GM21717 (cell line): Measurements from ENCODE around the gene TMEM132D.

Experiments
- ATAC-seq: cut with Tn5 transposase; IDR thresholded peaks from one replicate; pipeline ENCODE4 v1.9.1; 2021; ENCODE audit warnings: mild to moderate bottlenecking, moderate library complexity; ENCODE audit not compliant: unreplicated experiment

TMEM132D gene

DNA sequence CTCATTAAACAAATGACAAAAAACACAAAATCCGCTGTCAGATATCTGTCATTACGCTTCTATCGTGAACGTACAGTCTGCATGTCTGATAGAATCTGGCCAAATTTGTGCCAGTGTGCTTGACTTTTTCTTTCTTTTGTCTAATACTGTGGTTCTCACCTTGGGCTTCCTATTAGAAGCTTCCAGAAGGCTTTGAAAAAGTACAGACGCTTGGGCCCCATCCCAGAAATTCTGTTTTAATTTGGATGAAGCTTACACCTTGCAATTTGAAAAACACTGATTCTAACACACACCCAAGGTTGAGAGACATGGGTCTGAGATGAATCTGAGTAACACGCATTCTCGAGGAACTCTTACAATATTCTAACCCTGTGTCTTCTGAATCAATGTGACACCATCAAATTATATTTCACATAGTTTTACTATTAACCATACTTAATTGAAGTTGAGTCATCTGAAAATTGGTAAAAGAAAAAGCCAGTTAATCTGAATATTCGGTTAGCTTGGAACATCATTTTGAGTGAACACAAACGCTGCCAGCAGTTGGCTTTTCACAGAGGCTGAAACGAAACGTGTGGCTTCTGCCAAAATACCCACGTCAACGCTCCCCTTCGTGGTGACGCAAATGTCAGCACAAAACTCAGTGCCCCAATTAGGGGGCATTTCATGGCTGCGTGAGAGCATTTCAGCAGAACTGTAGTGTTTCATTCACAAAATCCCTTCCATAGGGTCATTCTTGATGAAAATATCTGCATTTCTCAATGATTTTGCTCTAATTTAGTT is 420.5 kb downstream of the TMEM132D start:
- no peak for ATAC-seq

DNA sequence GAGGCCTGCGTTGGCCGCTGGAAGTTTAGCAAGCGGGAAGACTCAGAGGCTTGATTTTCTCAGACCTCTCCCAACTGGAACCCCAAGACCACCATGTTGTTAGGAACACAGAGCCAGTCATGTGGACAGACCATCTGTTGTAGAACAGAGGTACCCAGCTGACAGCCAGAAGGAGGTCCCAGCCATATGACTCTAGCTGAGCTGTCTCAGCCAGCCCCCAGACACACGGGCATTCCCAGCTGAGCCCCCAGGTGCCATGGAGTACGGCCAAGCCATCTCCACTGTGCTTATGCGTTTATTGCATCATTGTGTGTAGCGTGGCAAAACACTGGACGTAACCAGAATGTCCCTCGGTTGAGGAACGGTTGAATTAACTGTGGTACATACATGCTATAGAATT is 421.9 kb downstream of the TMEM132D start:
- ATAC-seq, result no peak

DNA sequence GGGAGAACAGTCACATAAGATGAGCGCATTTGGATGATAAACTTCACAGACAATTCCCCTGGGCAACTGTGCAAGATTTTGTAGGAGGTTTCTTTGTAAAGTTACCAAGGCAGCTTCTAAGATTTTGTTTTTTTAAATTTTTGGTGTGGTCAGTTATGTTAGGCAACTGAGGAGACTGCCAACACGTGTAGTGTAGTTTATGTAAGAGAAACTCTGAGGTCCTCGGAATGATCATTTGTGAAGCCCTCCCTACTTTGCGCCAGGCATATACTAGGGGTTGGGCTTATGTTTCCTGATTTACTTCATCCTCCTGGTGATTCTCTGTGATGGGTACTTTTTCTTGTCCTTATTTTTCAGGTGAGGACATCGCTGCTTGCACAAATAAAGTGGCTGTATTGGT is 433.6 kb downstream of the TMEM132D start:
- ATAC-seq, result no peak

DNA sequence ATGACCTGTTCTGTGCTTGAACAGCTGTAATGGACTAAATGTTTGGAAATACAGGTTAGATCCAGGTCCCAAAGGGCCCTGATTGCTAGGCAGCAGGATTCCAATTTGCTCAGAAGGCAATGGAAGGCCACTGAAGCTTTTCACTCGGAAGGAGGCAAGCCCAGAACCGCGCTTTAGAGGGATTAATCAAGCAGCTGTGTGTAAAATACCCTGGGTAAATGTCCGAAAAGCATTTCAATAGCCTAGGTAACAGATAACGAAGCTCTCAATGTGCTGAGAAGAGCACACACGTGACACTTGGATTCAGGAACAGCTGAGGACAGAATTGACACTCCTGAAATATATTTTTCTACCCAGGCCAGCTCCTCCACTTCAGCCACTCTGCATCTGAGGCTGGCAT is 436.1 kb downstream of the TMEM132D start:
- ATAC-seq, result no peak

DNA sequence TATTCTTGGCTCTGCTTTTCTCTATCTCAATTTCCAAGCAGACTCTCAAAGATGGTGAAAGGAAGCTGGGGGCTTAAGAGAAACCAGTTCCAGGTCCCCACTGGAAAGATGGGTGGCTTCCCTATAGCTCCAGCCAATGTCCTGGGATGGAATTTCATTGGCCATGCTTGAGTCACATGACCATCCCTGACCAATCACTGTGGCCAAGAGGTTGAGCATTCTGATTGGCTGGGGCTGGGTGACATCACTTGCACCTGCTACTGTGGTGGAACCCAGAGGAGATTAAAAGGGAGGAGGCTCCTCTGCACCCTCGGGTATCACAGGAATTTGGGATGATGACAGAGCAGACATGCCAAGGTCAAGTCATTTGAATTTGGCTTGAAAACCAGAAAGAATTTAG is 436.5 kb downstream of the TMEM132D start:
- no peak for ATAC-seq

DNA sequence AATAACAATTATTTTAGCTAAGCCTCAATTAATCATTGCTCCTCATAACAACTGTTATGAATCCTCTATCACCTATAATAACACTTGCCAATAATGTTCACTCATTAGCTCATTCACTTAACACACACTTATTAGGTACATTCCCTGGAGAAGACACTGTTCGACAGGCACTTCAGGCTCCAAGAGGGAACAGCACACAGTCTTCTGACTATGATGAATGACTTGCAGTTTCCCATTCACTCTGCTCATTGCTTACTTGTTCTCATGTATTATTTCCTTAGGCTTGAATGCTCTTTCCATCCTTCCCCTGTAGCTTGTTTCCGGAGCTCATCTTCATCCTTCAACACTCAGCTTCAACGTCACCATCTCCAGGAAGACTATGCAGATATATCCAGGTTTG is 437.3 kb downstream of the TMEM132D start:
- no peak for ATAC-seq

DNA sequence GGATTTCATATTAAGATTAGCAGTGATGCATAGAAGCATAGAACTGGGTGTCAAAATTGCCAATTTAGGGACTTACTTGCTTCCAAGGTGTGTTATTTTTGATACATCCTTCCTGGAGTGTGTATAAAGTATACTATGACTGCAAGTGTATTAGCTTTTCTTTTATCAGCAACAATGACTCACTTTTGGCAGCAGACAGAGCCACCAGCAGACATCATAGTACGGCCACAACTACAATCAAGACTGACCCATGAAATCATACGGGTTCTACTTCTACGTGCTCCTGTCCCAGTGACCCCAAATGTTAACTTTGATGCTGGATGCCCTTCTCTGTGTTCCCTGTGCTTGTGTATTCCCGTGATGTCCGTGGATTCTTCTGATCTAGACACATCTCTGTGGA is 443.9 kb downstream of the TMEM132D start:
- ATAC-seq, result no peak

DNA sequence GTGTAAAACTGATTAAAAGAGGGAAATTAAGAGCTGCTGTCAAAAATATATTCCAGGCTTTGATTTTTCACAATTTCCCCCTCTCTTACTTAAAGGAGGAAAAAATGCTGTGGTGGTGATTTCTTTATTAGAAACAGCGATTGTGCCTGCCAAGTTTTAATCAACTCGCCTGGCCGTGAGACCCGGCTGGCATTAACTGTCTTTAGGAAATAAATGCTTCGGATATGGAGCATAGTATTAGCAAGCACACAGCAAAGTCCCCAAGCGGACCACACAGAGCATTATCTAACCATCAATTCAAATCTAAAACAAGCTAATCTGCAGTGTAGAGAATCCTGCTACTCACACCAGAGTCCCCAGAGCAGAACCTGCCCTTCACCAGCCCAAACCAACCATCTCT is 457.1 kb downstream of the TMEM132D start:
- ATAC-seq, result no peak

DNA sequence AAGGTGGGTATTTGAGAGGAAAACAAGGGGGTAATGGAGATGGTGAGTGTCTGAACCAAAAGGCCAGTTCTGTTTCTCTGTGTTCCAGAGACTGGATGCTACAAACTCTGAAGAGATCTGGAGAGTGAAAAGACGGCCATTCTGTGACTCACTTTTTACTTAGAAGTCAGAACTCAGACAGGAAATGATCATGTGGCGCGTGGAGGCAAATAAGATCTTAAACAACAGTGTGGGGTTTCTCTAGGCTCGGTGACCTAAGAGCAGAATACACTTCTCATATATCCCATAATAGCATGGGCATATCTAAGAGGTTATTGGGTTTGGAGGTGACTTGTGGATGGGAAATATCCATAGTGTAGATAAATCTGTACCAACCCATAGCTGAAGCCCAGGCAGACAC is 463.5 kb downstream of the TMEM132D start:
- no peak for ATAC-seq

DNA sequence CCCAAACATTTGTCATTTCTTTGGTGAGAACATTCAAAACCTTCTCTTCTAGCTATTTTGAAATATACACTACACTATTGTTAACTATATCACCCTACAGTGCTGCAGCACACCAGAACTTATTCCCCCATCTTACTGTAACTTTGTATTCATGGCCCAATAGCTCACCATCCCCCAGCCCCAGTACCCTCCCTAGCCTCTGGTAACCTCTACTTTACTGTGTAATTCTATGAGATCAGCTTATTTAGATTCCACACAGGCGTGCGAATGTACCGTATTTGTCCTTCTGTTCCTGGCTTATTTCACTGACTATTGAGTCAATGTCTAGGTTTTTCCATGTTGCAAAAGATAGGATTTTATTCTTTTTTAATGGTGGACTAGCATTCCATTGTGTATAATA is 469.0 kb downstream of the TMEM132D start:
- no peak for ATAC-seq

DNA sequence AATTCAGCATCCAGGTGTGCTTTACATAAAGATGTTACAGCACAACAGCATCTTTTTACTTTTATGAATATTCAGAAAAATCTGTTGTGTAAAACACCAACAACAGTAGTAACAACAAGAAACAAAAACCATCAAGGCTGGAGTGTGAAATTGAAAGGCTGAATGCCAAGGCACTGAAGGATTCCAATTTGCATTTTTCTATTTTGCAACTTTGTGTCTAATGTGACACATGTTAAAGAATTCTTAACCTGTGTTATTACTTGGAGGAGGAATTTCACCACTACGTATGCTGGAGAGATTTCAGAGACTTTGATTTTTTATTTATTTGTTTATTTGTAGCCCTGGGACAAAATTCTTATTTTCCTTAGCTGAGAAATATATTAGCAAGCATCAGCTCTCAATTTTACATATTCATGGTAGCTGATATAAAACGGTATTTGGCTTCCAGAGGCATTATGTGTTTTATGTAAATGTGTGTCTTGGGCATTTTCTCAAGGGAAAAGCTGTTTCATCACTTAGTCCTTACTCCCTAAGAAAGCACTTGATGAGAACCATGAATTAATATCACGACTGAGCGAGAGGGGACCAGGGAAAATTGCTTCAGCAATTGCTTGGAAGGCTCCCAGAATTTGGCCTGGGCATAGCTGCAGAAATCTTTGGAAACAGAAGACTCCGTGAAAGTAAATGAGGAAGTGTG is 475.4 kb downstream of the TMEM132D start:
- no peak for ATAC-seq

DNA sequence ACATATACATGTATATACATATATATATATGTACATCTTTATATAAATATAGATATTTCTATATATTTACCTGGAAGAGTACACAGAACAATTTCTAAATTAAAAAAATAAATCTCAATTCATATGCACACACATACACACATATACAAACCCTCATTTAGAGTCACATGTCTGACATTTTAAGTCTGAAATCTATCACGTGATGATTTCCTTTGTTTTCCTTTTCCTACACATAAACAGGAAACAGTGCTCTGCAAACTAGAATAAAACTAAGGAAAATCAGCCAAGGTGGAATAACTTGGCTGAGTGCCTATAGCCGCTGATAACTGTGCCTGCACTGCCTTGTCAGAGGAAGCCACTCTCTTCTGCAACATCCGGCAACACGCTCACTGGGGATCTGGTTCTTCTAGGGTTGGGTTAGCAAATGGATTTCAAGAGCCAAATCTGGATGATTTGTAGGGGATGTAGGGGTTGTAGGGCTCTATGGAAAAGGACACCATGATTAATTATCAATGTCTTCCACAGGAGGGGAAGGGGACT is 480.7 kb downstream of the TMEM132D start:
- no peak for ATAC-seq

DNA sequence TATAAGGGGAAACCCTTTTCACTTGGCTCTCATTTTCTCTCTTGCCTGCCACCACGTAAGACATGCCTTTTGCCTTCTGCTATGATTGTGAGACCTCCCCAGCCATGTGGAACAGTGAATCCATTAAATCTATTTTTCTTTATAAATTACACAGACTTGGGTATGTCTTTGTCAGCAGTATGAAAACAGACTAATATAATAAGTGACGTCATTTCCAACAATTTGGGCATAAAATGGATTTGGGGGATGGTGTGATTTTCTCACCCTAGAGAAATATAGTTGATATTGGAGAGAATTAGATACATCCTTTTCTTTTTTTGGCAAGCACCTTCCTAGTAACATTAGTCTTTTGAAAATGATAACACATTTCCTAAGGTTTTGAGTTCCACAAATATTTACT is 490.5 kb downstream of the TMEM132D start:
- ATAC-seq, result no peak

DNA sequence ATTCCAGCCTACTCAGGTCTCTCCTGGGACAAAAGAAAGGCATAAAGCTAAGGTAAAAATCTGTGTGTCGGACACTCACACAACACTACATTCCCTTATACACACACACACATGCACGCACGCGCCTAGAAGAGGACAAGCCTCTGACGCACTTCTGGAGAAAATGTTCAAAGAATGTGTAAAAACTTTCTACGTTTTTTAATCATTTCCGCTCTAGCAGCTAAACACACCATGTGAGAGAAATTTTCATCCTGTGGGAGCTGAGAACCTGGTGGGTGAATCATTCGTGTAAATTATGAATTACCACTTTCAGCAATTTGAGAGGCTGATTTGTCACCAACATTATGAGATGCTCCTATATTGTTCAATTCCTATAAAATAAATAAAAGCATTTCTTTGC is 494.5 kb downstream of the TMEM132D start:
- ATAC-seq, result no peak

DNA sequence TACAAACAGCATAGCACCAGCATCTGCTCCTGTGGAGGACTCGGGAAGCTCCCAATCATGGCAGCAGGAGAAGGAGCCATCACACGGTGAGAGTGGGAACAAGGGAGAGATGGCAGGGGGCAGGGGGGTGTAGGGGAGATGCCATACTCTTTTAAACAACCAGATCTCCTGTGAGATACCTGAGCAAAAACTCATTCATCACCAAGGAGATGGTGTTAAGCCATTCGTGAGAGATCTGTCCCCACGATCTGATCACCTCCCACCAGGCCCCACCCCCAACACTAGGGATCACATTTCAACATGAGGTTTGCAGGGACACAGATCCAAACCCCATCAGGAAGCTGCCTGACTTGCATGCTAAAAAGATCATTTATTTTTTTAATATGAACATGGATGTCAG is 499.3 kb downstream of the TMEM132D start:
- no peak for ATAC-seq

DNA sequence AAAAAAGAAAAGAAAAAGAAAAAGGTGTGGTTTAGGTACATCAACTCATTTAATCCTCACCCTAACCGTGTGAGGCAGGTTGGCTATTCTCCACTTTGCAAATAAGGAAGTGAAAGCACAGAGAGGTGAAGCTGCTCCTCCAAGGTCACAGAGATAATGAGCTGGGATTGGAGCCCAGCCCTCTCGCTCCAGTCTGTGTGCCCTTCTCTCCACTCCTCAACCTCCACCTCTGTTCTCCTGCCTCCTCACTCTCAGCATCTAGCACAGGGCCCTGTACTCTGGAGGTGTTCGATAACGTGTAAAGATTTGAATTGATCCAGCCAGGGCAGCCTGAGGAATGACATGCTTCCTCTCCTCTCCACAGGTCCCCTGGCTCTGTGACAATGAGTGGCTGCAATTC is 502.3 kb downstream of the TMEM132D start:
- ATAC-seq, result no peak

DNA sequence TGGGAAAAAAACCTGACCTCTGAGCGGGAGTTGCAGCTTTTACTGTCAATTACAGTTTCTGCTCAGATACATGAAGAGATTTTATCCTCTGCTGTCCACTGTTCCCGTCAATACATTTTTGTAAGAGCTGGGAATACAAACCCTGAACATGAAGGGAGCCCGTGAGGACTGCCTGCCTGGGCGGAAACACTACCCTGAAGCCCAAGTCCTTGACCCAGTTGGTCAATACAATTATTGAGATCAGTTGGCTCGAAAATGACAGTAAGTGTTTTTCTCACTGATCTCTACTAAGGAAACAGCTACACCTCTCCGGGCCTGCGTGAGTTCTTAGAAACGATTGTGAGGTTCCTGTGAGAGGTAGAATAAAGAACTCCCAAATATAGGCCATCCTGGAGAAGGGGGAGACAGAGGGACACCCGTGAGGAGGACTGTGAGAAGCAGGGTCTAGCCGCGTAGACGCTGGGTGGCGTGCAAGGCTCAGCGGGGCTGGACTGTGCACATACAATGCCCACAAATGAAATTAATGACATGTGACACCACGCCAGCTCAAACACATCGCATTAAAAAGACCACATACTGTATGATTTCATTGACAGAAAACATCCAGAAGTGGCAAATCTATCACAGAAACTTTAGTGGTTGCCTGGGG is 509.5 kb downstream of the TMEM132D start:
- ATAC-seq, result no peak

DNA sequence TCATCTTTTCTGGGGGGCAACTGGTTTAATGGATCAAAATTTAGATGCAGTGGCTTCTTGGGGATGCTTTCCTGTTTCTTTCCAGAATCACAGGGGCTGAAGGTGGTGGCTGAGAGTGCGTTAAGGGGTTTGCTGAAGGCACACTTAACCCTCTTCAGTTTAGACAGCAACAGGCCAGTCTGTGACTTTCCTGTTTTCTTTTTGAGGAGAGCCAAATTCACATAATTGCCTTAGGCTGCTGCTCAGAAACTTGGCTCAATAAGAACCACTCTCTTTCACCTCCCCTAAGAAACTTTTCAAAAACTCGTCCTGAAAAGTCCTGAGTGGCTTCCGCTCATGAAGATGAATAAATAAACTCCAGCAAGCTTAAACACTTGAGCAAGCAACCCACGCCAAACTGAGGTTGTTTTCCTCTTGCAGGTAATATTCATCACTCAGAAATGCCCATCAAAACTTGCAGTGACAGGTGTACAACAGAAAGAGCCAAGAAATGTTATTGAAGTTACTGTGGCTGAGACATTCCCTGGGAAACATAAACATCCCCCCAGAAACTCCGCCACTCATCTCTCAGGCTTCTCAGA is 510.4 kb downstream of the TMEM132D start:
- ATAC-seq, result no peak

DNA sequence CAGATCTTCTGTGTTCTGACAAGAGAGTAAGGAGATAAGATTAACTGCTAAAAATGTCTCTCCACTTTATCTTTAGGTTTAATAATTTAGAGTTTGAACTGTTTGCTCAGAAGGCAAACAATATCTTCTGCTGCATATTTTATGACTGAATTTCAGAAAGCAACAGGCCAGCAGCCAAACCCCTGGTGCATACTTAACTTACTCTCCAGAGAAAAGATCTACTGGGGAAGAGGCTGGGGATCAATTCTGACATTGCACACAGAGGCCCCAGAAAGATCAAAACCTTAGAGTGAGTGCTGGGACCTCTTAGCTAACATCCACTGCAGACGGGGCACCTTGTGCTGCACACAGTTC is 518.2 kb downstream of the TMEM132D start:
- no peak for ATAC-seq

DNA sequence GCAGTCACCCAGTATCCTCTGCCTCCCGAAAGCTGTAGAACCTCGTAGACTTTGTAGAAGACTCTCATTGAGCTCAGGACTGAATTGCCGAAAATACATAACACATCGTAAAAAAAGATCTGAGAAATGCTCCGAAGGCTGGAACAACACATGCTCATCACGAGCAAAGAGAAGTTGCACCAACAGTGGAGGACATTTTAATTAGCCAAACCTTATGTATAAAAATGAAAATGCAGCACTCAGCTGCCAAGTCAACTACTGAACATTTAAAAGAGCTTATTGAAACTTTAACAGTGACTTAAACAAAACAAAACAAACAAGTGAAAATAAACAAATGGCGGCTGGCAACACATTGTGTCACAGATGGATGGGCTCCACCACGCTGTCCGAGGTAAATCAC is 519.9 kb downstream of the TMEM132D start:
- ATAC-seq, result no peak

DNA sequence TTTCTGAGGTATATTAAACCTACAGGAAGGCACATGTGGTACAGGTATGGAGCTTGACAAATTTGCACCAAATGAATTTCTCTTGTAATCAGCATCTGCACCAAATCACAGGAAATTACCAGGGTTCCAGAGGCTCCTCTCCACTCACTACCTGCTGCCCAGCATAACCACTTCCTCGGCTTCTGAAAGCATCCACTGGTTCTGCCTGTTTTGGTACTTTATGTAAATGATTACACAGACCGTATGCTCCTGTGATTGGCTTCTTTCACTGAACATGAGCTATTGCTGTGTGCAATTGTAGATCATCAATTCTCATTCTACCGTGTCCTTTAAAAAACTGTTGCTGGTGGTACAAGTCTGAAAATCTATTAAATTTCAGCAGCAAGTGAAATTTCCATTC is 522.1 kb downstream of the TMEM132D start:
- no peak for ATAC-seq
